GM19324 (cell line): ENCODE data around the gene CYTH3.
"Not testable (repeated sequence)": the region's sequence is repeated elsewhere in the genome, so short reads cannot be mapped to it uniquely, and the experiment has no call there.

ENCODE experiments used
- ATAC-seq: cut with Tn5 transposase; IDR thresholded peaks from one replicate; pipeline ENCODE4 v1.9.1; 2021; ENCODE audit warnings: mild to moderate bottlenecking, moderate library complexity; ENCODE audit not compliant: unreplicated experiment, low FRiP score

Gene CYTH3

DNA sequence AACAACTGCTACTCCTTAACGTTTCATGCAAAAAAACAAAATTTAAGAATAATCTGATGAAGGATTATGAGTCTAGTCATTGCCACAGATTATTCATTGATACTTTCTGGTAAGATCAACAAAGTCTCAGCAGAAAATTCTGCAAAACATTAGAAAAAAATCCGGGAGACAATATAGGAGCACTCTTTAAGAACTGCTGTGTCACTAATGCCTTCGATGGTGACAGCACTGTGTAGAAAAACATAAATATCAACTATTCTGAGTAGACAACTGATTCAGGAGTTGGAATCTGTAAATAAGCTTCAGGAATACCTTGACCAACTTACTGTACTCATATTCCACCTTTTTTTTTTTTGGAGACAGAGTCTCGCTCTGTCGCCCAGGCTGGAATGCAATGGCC, 69.0 kb downstream of the CYTH3 start:
- ATAC-seq = no peak

DNA sequence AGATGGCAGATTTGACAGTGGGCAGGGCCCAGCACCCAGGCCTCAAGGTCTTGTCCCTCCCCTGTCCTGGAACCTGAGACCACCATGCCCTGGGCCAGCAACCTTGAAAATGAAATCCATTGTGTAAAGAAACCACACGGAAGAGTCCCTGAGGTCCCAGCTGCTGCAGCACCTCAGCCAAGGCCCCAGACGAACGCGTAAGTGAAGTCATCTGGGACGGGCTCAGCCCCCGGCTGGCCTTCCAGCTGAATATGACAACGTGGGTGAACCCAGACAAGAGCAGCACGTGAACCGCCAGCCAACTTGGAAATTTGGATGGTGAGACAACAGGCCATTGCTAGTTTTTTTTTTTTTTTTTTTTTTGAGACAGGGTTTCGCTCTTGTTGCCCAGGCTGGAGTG, 70.3 kb downstream of the CYTH3 start:
- ATAC-seq = no peak

DNA sequence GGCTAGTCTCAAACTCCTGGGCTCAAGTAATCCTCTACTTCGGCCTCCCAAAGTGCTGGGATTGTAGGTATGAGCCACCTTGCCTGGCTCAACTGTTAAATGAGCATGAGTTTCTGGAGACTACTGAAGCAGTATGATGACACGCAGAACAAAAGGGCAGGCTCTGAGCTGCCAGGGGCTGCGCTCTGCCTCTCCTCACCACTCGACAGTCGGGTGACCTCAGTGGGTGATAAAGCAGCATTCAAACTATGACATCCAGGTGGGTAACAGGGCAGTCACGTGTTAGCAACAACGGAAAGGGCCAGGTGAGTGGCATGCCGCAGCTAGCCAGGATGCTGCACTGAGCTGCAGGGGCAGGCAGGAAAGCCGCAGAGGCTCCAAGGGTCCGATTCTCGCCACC, 71.5 kb downstream of the CYTH3 start:
- ATAC-seq = no peak

DNA sequence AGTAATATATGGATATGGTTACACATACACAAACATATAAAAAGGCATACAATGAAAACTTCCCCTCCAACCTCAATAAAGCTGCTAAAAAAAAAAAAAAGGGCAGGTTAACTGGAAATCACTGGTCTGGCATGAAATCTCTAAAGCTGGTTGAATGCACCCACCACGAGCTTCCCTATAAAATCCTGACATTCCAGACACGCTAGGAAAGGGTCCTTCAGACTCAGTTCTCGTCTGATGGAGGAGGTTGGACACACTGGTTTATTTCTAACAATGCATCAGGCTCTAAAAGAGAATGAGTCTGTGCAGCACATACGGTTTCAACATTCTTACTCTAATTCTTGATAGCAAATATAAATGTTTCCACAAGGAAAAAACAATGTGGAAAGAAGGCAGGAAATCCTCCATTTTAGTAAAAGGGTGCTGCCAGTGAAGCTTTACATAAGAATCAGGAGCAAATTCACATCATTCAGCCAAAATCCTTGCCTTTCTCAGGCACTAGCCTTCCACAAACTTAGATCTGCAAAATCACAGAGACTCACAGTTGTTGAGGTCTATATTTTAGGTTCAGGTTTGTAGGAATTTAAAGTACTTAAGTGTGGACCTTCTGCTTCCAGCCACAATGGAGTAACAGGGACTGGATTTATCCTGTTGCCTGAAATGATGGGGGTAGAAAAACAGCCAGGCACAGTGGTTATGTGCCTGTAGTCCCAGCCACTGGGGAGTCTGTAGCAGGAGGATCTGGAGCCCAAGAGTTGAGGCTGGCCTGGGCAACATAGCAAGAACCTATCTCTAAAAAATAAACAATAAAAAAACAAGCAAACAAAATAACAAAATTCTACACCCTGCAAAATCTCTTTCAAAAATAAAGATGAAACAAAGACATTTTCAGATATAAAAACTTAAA, 73.5 kb downstream of the CYTH3 start:
- no peak for ATAC-seq

DNA sequence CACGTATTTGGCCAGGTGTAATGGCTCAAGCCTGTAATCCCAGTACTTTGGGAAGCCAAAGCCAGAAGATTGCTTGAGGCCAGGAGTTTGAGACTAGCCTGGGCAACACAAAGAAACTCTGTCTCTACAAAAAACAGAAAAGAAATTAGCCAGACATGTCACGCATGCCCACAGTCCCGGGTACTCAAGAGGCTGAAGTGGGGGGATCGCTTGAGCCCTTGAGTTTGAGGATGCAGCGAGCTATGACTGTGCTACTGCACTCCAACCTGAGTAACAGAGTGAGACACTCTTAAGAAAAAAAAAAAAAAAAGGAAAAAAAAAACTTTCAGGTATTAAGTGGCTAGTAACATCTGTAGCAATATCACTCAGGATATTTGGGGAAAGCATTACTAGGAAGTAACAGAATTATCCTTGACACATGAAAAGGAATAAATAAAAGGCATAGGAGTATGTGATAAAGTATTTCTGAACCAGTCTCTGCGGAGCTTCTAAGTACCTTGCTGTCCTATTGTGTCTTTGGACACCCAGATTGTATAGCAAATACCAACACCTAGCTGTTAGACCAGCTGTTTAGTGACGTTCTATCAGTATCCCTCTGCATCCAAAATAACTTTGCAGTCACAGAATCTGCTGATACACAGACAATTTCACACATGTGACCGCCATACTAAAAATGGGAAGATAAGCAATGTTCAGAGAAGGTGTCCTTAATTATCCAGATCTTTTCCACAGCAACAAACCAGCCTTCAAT, 74.4 kb downstream of the CYTH3 start:
- ATAC-seq = no peak

DNA sequence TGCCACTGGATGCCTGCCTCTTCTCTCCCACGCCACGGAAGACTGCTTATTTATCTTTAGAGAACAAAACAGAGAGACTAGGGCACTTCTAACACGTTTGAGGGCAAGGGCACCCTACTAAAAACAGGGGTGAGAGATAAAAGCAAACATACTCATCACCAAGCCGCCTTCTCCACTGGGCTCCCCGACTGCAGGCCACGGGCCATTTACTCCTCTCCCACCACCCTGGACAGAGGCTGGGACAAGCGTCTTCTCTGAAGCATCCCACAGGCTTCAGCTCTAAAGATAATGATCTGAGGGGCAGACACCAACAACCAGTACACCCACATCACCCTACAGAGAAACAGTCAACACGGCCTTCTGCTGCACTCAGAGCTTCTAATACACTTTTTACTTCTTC, 78.7 kb downstream of the CYTH3 start:
- no peak for ATAC-seq

DNA sequence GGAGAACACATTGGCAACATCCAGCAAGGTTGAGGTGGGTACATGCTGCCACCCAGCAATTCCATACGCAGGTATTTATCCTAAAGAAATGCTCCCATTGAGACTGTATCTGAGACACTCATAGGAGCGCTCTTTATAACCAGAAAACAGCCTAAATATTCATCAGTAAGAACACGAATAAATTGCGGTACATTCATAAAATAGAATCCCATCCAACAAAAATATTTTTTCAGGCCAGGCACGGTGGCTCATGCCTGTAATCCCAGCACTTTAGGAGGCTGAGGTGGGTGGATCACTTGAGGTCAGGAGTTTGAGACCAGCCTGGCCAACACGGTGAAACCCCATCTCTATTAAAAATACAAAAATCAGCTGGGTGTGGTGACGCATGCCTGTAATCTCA, 81.9 kb downstream of the CYTH3 start:
- not testable (repeated sequence) for ATAC-seq

DNA sequence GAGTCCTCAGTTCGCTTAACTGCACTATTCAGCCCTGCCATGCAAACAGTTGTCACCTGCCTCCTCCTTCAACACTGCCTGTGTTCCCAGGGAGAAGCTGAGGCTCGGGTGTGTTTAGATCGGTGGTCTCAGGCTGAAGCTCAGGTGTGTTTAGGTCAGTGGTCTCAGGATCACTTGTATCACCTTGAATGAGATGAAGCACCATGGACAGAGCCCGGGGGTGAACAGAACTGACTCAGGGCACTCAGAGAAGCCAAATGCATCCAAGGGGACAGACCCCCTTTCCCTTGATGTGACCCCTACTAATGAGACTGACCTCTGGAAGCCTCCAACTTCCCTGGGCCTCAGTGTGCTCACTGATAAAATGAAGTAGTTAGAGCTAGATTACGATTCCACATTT, 84.0 kb downstream of the CYTH3 start:
- no peak for ATAC-seq

DNA sequence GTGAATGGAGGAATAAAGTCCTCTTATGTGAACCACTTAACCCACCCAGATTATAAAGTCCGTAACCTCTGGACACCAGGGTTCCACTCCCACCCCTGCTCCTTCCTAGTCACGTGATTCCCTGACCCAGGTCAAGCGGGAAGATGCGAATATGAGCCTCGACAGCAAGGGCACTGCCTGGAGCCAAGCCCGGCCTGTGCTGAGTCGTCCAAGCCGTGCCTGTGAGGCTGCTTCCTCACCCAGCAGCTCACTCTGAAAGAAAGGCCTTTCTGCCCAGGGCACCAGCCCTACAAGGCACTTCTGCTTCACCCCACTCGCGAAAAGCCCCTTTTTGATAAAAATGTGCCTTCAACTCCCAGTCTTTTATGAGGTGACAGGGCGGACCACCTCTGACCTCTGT, 85.8 kb downstream of the CYTH3 start:
- ATAC-seq = no peak

DNA sequence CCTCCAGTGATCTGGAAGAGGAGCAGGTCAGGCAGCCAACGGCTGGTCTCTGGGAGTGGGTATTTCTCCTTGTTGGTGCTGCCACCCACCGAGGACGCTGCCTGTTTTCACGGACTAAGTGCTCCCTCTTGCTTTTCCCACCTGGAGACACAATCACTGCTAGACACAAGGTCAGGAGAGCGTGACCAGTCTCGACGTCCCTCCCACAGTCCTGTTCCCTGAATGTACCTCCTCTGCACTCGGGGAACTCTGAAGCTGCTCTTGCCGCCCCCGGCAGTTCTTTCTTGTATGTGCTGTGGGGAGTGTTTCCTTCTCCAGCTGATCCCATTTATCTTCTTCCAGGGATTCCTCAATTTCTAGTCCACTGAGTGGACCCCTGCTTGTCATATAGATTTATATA, 89.4 kb downstream of the CYTH3 start:
- no peak for ATAC-seq

DNA sequence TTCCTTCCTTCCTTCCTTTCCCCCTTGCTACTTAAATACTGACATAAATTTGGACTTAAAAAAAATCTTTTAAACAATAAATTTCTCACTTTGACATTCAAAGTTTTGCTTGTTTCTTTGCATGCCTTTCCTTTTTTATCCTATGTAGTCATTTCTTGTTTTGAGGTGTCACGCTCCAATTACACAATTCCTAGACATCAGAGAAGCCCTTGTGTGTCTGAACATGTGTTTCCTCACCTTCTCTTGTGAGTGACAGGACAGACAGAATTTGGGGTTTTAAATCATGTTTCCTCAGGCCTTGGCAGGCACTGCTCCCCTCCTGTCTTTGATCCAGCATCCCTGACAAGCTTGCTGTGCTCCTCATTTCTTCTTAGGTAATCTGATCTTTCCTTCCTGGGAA, 91.3 kb downstream of the CYTH3 start:
- ATAC-seq = no peak

DNA sequence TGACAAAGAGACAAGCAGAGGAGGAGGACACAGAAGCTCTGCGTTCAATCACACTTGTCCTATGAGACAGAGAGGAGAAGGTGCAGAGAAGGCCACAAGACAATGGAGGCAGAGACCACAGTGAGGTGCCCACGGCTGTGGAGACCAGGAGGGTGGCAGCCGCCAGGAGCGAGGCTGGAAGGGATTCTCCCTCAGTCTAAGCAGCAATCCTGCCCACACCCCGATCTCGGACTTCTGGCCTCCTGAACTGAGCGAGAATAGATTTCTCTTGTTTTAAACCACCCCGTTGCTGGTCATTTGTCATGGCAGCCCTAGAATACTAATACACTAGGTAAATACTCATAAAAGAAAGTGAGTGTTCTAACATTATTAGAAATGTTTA, 92.1 kb downstream of the CYTH3 start:
- ATAC-seq = no peak

DNA sequence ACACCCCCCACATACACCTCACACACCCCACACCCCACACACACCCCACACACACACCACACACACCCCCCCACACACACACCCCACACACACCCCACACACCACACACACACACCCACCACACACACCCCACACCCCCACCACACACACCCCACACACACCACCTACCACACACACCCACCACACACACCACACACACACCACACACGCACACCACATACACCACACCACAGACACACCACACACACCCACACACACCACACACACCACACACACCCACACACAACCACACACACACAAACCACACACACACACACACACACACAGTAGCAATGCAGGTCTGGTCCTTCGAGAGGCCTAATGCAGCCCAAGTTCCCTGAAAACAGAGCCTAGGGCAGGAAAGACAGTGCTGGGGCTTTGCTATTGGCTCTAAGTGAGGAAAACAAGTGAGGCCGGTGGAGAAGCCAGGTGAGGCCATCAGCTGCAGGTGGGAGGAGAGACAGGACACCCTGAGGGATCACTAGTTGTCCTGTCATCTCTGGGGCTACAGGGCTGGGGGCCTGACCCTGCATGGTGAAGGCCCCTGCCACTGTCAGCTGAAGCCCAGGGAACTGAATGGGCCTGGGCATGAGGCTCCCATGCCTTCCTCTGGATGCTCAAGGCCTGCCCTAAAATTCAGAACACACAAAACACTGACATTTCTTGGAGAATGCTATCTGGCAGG, 92.6 kb downstream of the CYTH3 start:
- ATAC-seq = no peak

DNA sequence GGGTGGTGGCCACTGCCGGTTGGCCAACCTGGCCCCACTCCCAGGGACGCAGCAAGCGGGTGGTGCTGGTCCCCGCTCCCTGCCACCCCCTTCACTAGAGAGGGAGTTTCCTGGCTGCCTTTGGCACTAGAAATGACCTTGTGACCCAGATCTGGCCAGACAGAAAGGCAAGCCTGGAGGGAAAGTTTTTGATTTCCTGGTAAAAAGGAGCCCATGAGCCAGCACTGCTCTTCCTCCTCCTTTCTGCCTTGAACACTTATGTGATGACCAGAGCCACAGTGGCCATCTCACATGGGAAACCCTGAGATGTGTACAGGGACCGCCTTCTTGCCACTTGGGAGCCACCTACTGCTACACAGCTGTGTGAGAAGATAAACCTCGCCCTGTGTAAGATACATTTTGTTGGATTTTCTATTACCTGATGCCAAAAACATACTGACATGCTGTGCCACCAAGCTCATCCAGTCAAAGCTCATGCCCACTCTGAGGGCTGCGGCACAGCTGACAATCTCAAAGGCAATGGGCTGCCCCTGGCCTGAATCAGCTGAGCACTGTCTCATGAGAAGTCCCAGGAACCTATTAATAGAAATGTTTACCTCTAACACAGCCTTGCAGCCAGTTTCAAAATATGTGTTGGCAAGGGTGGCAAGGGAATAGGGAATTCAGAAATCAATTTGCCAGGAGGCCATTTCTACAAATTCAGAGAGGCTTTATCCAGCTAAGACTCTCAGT, 94.0 kb downstream of the CYTH3 start:
- no peak for ATAC-seq

DNA sequence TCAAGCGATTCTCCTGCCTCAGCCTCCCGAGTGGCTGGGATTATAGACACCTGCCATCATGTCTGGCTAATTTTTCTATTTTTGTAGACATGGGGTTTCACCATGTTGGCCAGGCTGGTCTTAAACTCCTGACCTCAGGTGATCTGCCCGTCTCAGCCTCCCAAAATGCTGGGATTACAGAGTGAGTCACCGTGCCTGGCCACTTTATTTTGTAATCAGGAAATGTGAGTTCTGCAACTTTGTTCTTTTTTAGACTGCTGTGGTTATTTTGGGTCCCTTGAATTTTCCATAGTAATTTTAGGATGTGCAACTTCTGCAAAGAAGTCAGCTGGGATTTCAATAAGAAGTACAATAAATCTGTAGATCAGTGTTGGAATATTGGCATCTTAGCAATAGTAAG, 96.8 kb downstream of the CYTH3 start:
- no peak for ATAC-seq

DNA sequence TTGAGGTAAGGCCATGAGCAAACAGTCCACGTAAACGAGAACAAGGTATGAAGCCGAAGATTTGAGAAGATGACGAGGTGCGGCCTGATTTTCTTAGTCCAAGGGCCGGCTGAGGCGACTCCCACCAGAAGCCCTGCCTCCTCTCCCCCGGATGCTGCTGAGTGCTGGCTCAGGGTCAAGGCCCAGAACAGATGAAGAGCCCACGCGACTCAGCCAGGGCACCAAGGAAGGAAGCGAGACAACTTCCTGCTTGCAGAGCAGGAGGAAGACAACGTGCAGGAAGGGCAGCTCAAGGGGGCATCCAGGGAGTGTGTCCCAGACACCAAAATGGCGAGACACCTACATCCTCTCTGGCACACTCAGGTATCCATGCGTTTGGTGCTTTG, 99.5 kb downstream of the CYTH3 start:
- ATAC-seq = no peak

DNA sequence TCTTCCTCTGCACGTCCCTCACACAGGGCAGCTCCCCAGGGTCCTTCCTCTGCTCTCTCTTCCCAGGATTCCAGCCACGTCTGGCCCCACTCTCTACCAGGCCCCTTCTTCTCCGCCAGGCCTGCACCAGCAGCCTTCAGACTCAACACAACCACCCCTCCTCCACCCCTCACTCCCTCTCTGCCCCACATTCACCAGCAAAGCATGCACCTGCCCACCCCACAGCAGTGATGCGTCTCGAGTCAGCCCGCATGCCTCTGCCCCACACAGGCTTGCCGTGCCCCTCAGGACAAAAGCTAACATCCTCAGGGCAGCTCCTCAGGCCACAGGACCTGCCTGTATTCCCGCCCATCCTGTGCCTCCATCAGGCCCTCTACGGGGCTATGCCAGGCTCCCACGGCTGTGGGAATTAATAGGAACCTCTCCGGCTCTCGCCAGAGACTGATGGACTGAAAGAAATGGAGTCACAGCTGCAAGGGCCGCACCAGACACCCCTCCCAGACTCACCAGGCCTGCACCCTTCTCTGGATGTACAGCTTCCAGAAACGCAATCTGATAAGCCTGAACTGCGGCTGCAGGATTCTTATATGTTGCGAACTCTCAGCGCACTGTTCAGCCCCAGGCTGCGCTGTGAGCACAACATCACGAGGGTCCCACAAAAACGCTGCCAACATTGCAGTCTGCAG, 100.1 kb downstream of the CYTH3 start:
- ATAC-seq = no peak

DNA sequence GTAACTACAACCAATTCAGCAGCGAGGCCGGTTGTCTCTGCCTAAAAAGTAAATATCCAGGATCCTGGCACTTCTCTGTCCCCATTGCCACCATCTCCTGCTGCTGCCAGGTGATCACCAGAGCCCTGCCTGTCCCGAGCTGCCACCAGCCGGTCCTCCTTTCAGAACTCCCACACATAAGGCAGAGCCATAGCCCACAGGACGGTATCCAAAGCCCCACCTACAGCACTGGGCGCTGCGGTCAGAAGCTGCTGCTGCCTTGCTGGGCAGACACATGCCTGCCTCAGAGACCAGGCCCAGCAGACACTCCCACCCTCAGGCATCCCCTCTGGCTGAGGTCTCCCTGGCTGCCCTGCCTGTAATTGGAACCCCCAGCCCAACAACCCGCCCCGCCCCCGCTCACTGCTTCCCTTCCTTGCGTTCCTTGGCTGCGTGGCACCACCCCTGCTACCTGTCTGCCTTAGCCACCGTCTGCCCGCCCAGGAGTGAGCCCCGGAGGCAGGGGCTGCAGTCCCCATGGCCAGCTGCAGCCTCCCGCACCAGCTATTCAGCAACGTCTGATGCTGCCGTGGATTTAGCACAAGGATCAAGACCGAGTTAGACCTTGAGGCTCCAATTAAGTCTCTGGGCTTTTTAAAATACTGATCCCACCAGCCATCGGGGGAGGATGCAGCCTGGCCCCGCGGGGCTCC, 100.7 kb downstream of the CYTH3 start:
- ATAC-seq = no peak
